Endothelial cell (in vitro differentiated cells): Measurements from ENCODE around the gene TNFRSF1B. TPM values are rescaled to one million over a fixed set of nuclear protein-coding genes. Genes with fewer than 3 reads are reported as not detected.

Experiments
- DNase-seq: peaks from one replicate; pipeline ENCODE4 v3.0.0; 2021; ENCODE audit warnings: low spot score
- H3K27ac Mint-ChIP-seq: one replicate; pipeline ENCODE4 v1.8.0; 2021; ENCODE audit warnings: mixed read lengths, inconsistent platforms; ENCODE audit not compliant: unreplicated experiment
- H3K27me3 Mint-ChIP-seq: one replicate; pipeline ENCODE4 v1.8.0; 2021; ENCODE audit warnings: mild to moderate bottlenecking, moderate library complexity, mixed read lengths, inconsistent platforms; ENCODE audit not compliant: unreplicated experiment
- H3K36me3 Mint-ChIP-seq: one replicate; pipeline ENCODE4 v1.8.0; 2021; ENCODE audit warnings: mild to moderate bottlenecking, low read depth, mixed read lengths, inconsistent platforms; ENCODE audit not compliant: unreplicated experiment
- H3K4me1 Mint-ChIP-seq: one replicate; pipeline ENCODE4 v1.8.0; 2021; ENCODE audit warnings: mild to moderate bottlenecking, mixed read lengths, inconsistent platforms; ENCODE audit not compliant: unreplicated experiment
- H3K4me3 Mint-ChIP-seq: one replicate; pipeline ENCODE4 v1.8.0; 2021; ENCODE audit warnings: mild to moderate bottlenecking, mixed read lengths, inconsistent platforms; ENCODE audit not compliant: unreplicated experiment
- H3K9me3 Mint-ChIP-seq: one replicate; pipeline ENCODE4 v1.8.0; 2021; ENCODE audit warnings: mixed read lengths, inconsistent platforms; ENCODE audit not compliant: unreplicated experiment
- total RNA-seq: library from RNA; stranded (reverse); fragmentation: NEBNext Ultra II Directional; extraction: Animal tissue kit (Norgen Biotek cat#: 25700); gene quantifications from one replicate; pipeline ENCODE4 v1.2.1, GENCODE V29; 2021; ENCODE audit not compliant: unreplicated experiment
- TF ChIP-seq, protein P1 (sequence below): fragments of 200-600 bp; sonication (generic); IDR thresholded peaks from one replicate; pipeline ENCODE4 v1.5.0; 2021; ENCODE audit warnings: antibody characterized with exemption; ENCODE audit not compliant: unreplicated experiment

TNFRSF1B gene
- total RNA-seq, 1 donor from 2014 or later: 142 TPM

DNA sequence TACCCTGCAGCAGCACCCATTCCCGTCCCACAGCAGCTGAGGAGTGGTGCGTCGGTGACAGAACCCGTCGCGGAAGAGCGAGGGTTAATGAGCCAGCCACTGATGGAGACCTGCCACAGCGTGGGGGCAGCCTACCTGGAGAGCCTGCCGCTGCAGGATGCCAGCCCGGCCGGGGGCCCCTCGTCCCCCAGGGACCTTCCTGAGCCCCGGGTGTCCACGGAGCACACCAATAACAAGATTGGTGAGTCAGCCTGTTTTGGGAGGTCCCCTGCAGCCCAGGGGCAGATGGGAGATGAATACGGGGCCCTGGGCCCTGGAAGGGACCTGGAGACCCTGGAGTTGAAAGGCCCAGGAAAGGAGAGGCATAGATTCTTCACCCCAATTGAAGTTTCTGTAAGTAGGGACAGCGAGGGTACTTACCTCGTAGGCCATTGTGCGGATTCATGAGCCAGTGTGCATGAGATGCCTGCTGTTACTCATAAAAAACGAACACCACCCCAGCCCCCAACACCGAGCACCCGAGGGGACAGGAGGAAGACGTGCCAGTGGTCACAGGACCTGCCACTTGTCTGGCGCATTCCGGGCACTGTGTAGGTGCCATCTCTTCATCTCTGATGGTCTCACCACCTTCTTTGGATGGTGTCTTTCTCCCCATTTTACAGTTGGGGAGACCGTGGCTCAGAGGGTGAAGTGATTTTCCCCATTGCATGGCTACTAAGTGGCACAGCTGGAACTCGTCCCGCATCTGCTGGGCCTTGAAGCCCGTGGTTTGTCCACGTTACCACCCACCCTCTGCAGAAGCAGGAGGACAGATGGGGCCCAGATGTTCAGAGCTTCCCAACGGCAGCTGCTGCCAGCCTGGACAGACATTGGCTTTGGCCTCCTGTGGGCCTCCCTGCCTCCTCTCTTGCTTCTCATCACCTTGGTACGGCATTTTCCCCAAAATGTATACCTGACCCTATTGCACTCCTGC, 28.3 kb upstream of the TNFRSF1B start:
- peaks cover 4% of the 10 kb centered on the region for H3K36me3 Mint-ChIP-seq
- H3K27me3 Mint-ChIP-seq: peaks cover 1% of the 10 kb centered on the region
- TF ChIP-seq, protein P1, sequence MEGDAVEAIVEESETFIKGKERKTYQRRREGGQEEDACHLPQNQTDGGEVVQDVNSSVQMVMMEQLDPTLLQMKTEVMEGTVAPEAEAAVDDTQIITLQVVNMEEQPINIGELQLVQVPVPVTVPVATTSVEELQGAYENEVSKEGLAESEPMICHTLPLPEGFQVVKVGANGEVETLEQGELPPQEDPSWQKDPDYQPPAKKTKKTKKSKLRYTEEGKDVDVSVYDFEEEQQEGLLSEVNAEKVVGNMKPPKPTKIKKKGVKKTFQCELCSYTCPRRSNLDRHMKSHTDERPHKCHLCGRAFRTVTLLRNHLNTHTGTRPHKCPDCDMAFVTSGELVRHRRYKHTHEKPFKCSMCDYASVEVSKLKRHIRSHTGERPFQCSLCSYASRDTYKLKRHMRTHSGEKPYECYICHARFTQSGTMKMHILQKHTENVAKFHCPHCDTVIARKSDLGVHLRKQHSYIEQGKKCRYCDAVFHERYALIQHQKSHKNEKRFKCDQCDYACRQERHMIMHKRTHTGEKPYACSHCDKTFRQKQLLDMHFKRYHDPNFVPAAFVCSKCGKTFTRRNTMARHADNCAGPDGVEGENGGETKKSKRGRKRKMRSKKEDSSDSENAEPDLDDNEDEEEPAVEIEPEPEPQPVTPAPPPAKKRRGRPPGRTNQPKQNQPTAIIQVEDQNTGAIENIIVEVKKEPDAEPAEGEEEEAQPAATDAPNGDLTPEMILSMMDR: no peak
- H3K27ac Mint-ChIP-seq: no peak overlapping the region
- no peak overlapping the region for H3K4me3 Mint-ChIP-seq
- peaks cover 6% of the 10 kb centered on the region for H3K4me1 Mint-ChIP-seq
- DNase-seq: no peak
- no peaks in the 10 kb centered on the region for H3K9me3 Mint-ChIP-seq

DNA sequence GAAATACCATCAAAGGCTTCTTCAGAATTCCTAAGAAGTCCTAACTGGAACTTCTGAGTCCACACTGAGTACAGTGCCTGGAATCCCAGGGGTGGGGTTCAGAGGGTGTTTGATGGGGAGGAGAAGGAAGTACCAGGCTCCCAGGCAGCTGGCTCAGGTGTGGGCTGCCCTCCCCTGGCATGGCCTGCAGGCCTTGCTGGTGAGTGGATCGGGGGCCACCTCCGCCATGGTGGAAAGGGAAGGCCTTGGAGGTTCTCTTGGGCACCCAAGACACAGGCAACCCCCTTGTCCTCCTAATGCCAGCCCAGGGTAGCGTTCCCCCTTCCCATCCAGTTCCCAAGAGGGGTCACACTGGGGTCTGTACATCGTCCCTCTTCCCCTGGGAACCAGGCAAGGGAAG, 26.8 kb upstream of the TNFRSF1B start:
- Mint-ChIP-seq H3K27me3 (peaks cover 1% of the 10 kb centered on the region), H3K36me3 (peaks cover 4% of the 10 kb centered on the region), H3K4me3 (no peak overlapping the region), H3K9me3 (no peaks in the 10 kb centered on the region), H3K27ac (no peak overlapping the region), H3K4me1 (peaks cover 13% of the 10 kb centered on the region)
- TF ChIP-seq, protein P1: no peak
- DNase-seq: no peak

DNA sequence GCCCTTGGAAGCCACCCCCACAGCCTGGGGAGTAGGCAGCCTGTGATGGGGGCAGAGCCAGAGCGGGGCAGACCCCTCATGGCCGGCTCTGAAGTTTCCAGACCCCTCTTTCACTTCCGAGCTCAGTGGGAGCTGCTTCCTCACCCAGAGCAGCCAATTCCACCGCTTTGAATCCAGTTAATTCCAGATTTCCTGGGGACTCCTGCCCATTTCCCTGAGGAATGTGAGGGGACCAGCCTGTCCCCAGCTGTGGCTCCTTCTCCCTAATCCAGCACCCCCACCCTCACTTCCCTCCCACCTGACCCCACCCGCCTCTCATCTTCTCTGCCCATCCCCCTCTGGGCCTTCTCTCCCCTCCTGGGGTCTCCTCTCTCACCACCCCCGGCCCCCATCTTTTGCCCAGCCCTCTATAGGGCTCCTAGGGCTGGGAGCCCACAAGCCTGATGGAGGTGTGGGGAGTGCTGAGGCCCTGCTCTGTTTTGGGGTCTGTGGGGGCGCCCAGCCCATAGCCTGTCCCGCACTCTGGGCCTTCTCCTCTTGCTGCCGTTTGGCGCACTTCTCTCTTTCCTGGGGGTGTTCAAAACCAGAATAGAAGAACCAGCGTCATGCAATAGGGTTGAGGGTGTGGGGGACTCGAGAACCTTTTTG, 26.2 kb upstream of the TNFRSF1B start:
- Mint-ChIP-seq H3K4me3 (no peak overlapping the region), H3K9me3 (no peaks in the 10 kb centered on the region), H3K4me1 (peaks cover 19% of the 10 kb centered on the region), H3K27me3 (peaks cover 4% of the 10 kb centered on the region), H3K27ac (no peak overlapping the region), H3K36me3 (peaks cover 4% of the 10 kb centered on the region)
- DNase-seq: no peak
- TF ChIP-seq, protein P1: no peak

DNA sequence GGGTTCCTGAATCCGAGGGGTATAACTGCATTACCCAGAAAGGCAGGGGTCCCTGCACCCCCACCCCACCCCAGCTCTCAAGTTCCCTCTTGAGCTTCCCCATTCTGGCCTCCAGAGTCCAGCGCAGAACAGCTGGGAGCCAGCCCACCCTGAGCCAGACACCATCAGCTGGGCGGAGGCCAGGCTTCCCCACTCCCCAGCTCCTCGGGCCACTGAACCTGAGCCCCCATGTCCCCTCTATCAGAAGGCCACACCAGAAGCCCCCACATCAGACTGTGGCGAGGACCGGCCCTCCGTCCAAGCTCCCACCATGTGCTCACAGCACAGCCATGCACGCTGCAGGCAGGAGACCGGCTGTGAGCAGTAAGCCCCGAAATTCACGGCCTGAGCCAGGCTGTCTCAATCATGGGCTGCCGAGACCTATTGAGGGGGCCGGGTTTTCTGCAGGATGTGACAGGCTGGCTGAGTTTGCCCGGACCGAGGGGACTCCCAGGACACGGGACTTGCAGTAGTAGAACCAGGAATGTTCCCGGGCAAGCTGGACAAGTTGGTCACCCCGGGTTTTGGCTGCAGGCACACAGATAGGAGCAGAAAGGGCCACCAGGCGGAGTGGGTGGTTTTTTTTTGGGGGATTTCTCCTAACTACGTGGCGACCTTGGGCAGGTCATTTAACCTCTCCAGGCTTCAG, 25.5 kb upstream of the TNFRSF1B start:
- Mint-ChIP-seq H3K4me1 (peaks cover 23% of the 10 kb centered on the region), H3K27me3 (peaks cover 6% of the 10 kb centered on the region), H3K4me3 (no peak overlapping the region), H3K36me3 (no peaks in the 10 kb centered on the region), H3K9me3 (no peaks in the 10 kb centered on the region), H3K27ac (no peak overlapping the region)
- TF ChIP-seq, protein P1: no peak
- DNase-seq: no peak
